Keratinocyte (primary cell): ENCODE results near the gene ZFAND6. TPM values are rescaled to one million over a fixed set of nuclear protein-coding genes. Genes with fewer than 3 reads are reported as not detected.

ENCODE experiments used
- DNase-seq: peaks from one replicate; pipeline ENCODE4 v3.0.0-alpha.2; 2011; ENCODE audit warnings: low read depth, missing footprints, low spot score
- FAIRE-seq: peaks from 2 replicates; lab custom pipeline; 2011; peaks lifted over from hg19 to GRCh38; lab: Jason Lieb, UNC
- H2AFZ ChIP-seq: 2 replicates; pipeline ENCODE4 v1.6.0; 2012; ENCODE audit warnings: low read length, control low read depth, inconsistent platforms; ENCODE audit not compliant: control insufficient read depth
- H3K27ac ChIP-seq: 2 replicates; pipeline ENCODE4 v1.5.1; 2011; ENCODE audit warnings: low read length; ENCODE audit not compliant: control insufficient read depth, insufficient read depth
- H3K27me3 ChIP-seq: 3 replicates; pipeline ENCODE4 v1.6.0; 2011; ENCODE audit warnings: low read length; ENCODE audit not compliant: control insufficient read depth, insufficient read depth; ENCODE audit errors: extremely low read depth
- H3K36me3 ChIP-seq, 2 experiments: 2 replicates in 1 of 2; 3 replicates in 1 of 2; pipeline ENCODE4 v1.5.1; 2011; ENCODE audit warnings: low read length in 2 of 2, mild to moderate bottlenecking in 1 of 2; ENCODE audit not compliant: control insufficient read depth in 2 of 2, insufficient read depth in 2 of 2; ENCODE audit errors: extremely low read depth in 1 of 2
- H3K4me1 ChIP-seq: 3 replicates; pipeline ENCODE4 v1.5.1; 2011; ENCODE audit warnings: low read length; ENCODE audit not compliant: control insufficient read depth, insufficient read depth; ENCODE audit errors: extremely low read depth
- H3K4me2 ChIP-seq: 3 replicates; pipeline ENCODE4 v1.6.0; 2011; ENCODE audit warnings: low read depth, low read length; ENCODE audit not compliant: control insufficient read depth, insufficient read depth; ENCODE audit errors: extremely low read depth
- H3K4me3 ChIP-seq, 3 experiments: fragments of 200-600 bp in 1 of 3; sonication (generic) in 1 of 3; 2 replicates in 2 of 3; 3 replicates in 1 of 3; pipeline ENCODE4 v1.5.1; 2011 to 2016; ENCODE audit warnings: low read length in 3 of 3, mild to moderate bottlenecking in 3 of 3, control low read depth in 2 of 3, inconsistent platforms in 1 of 3, low read depth in 1 of 3, mixed read lengths in 1 of 3, mixed run types in 1 of 3, moderate library complexity in 1 of 3; ENCODE audit not compliant: control insufficient read depth in 2 of 3, insufficient read depth in 2 of 3; ENCODE audit errors: extremely low read depth in 1 of 3
- H3K79me2 ChIP-seq: 2 replicates; pipeline ENCODE4 v1.6.0; 2012; ENCODE audit warnings: low read length; ENCODE audit not compliant: control insufficient read depth, insufficient read depth
- H3K9ac ChIP-seq: 3 replicates; pipeline ENCODE4 v1.6.0; 2011; ENCODE audit warnings: low read length; ENCODE audit not compliant: control insufficient read depth, insufficient read depth; ENCODE audit errors: extremely low read depth
- H3K9me1 ChIP-seq: 3 replicates; pipeline ENCODE4 v1.6.0; 2011; ENCODE audit warnings: low read length; ENCODE audit not compliant: control insufficient read depth, insufficient read depth; ENCODE audit errors: extremely low read depth
- H3K9me3 ChIP-seq: 2 replicates; pipeline ENCODE4 v1.5.1; 2012; ENCODE audit warnings: low read depth, low read length; ENCODE audit not compliant: control insufficient read depth
- H4K20me1 ChIP-seq: 3 replicates; pipeline ENCODE4 v1.6.0; 2011; ENCODE audit warnings: low read length; ENCODE audit not compliant: control insufficient read depth, insufficient read depth; ENCODE audit errors: extremely low read depth
- CTCF ChIP-seq, 3 experiments: IDR thresholded peaks in 1 of 3; conservative IDR thresholded peaks in 1 of 3; optimal IDR thresholded peaks in 1 of 3; 2 replicates in 2 of 3; 3 replicates in 1 of 3; pipeline versions ENCODE3 to v1.5.1; 2011; ENCODE audit warnings: low read length in 3 of 3, mild to moderate bottlenecking in 3 of 3, moderate library complexity in 2 of 3, control low read depth in 1 of 3, inconsistent platforms in 1 of 3; ENCODE audit not compliant: insufficient read depth in 2 of 3; ENCODE audit errors: extremely low read depth in 1 of 3
- EZH2 ChIP-seq: IDR thresholded peaks from one replicate; pipeline ENCODE4 v1.6.1; 2012; ENCODE audit warnings: inconsistent platforms, mild to moderate bottlenecking, low read length, moderate library complexity
- dilution Hi-C: fragments of 300-500 bp; cut with MboI; formaldehyde crosslinking; loops from one replicate; pipeline ENCODE4 v1.7.0; 2020; ENCODE audit warnings: low sequenced_read_pairs; ENCODE audit not compliant: extremely low pct_ligation_motif_present
- polyA plus RNA-seq, 5 experiments: library from polyadenylated mRNA; depleted of rRNA in 3 of 5; stranded (reverse) in 3 of 5; stranded (forward) in 1 of 5; unstranded in 1 of 5; fragments of >200 nt; gene quantifications; 1 replicate in 1 of 5; 2 replicates in 3 of 5; 3 replicates in 1 of 5; pipeline versions ENCODE4 v1.2.1 to v1.2.3, GENCODE V29; 2011 to 2012; ENCODE audit warnings: missing spikeins in 2 of 5, low read depth in 1 of 5, low replicate concordance in 1 of 5

ZFAND6 gene
- polyA plus RNA-seq, 1 donor (not counting 4 experiments of a cell fraction or from before 2014, with no cell fraction given) = 142 TPM

DNA sequence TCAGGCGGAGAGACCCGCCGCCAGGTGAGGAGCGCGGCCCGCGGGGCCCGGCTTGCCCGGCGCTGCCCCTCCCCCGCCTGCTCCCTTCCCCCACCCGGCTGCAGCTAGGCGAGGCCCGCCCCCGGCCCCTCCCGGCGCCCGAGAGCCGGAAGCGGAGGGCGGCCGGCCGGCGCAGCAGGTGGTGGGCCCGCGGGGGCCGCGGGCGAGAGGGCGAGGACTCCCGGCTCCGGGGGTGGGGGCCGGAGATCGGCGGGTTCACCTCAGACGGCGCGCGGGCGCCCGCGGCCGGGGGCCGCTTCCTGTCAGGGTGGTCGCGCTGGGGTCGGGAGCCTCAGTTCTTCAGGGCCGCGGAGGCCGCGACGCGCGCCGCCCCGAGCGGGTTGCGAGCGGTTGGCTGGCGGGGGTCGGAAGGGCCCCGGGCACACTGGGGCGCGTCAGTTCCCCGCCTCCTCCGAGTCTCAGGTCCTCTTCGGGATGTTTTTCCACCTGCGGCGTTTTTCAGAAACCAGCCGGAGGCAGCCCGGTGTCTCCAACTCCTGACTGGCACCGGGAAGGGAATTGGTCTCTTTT is 395 bp downstream of the ZFAND6 start:
- Histone ChIP-seq H3K9me1 (no peaks in the 10 kb centered on the region), H3K4me3 (peak overlapping the region; percentile 72 to 87 (median 78)), H3K4me1 (peaks cover 22% of the 10 kb centered on the region), H3K9ac (peak overlapping the region; percentile 93), H3K79me2 (peaks cover 48% of the 10 kb centered on the region), H3K36me3 (no peaks in the 10 kb centered on the region), H3K9me3 (no peaks in the 10 kb centered on the region), H2AFZ (peak overlapping the region; percentile 46), H4K20me1 (no peaks in the 10 kb centered on the region), H3K27ac (peak overlapping the region; percentile 95), H3K27me3 (no peaks in the 10 kb centered on the region), H3K4me2 (peak overlapping the region; percentile 84)
- dilution Hi-C loops = no loop called here
- FAIRE-seq = no peak
- no peak for TF ChIP-seq CTCF (optimal IDR thresholded peaks at IDR 0.05 in 1 of 3, IDR thresholded peaks at IDR 0.05 in 1 of 3, conservative IDR thresholded peaks at IDR 0.05 in 1 of 3; ENCODE audit: extremely low read depth in 1 of 3, insufficient read depth in 2 of 3, low read length in 3 of 3)
- no peak for DNase-seq

DNA sequence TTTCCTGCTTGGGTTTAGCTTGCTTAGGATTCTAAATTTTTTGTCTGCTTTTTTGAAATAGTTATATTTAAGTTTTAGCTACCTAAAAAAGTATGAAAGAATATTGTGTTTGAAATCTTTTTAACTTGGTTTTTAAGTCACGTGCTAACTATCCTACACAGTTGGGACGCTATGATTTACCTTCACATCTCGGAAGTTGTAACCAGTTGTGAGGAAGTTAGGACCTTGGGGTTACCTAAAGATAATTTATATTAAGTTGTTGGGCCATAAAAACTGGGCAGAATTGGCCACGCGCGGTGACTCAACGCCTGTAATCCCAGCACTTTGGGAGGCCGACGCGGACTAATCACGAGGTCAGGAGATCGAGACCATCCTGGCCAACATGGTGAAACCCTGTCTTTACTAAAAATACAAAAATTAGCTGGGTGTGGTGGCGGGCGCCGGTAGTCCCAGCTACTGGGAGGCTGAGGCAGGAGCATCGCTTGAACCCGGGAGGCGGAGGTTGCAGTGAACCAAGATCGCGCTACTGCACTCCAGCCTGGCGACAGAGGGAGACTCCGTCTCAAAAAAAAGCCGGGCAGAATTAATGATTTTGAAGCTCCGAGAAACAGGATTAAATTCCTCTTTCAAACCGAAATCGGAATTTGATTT is 1.0 kb downstream of the ZFAND6 start:
- Histone ChIP-seq H3K27ac (peak overlapping the region; percentile 95), H3K4me1 (peaks cover 22% of the 10 kb centered on the region), H2AFZ (peak overlapping the region; percentile 37), H4K20me1 (no peaks in the 10 kb centered on the region), H3K9me3 (no peaks in the 10 kb centered on the region), H3K27me3 (no peaks in the 10 kb centered on the region), H3K79me2 (peaks cover 54% of the 10 kb centered on the region), H3K4me3 (peak overlapping the region; percentile 72 to 87 (median 78)), H3K36me3 (no peaks in the 10 kb centered on the region), H3K9me1 (no peaks in the 10 kb centered on the region), H3K4me2 (peak overlapping the region; percentile 84), H3K9ac (peak overlapping the region; percentile 93)
- TF ChIP-seq EZH2 (no peak), CTCF (optimal IDR thresholded peaks at IDR 0.05 in 1 of 3, IDR thresholded peaks at IDR 0.05 in 1 of 3, conservative IDR thresholded peaks at IDR 0.05 in 1 of 3; ENCODE audit: extremely low read depth in 1 of 3, insufficient read depth in 2 of 3, low read length in 3 of 3) (no peak)
- FAIRE-seq (no peak), DNase-seq (no peak)
- dilution Hi-C loops = no loop called here
